Esophagus squamous epithelium (tissue), 5 donors: ENCODE data around the gene DDAH1. TPM values are rescaled to one million over a fixed set of nuclear protein-coding genes. Genes with fewer than 3 reads are reported as not detected.
A peak's percentile ranks its signal among the peaks of the same experiment; 100 is the strongest.

Experiments used
- DNase-seq: peaks from one replicate; lab custom pipeline; 2025; lab: John Stamatoyannopoulos, UW
- H3K27ac ChIP-seq, 4 donors: fragments of 200-600 bp; sonication (generic); one replicate each; pipeline ENCODE4 v1.5.1; 2016 to 2019; ENCODE audit warnings: mild to moderate bottlenecking in 1 of 4
- H3K27me3 ChIP-seq, 4 donors: fragments of 200-600 bp; sonication (generic); 1 replicate in 3 of 4; 2 replicates in 1 of 4; pipeline versions ENCODE4 v1.5.1 to v1.6.0; 2017 to 2021; ENCODE audit warnings: antibody characterized with exemption in 1 of 4
- H3K36me3 ChIP-seq, 3 donors: fragments of 200-600 bp; sonication (generic); one replicate each; pipeline ENCODE4 v1.5.1; 2016 to 2019
- H3K4me1 ChIP-seq, 3 donors: fragments of 200-600 bp; sonication (generic); one replicate each; pipeline ENCODE4 v1.5.1; 2017 to 2019
- H3K4me3 ChIP-seq, 4 donors: fragments of 200-600 bp; sonication (generic); 1 replicate in 3 of 4; 2 replicates in 1 of 4; pipeline ENCODE4 v1.5.1; 2016 to 2019; ENCODE audit warnings: mild to moderate bottlenecking in 2 of 4, moderate library complexity in 1 of 4
- H3K9me3 ChIP-seq, 3 donors: fragments of 200-600 bp; sonication (generic); one replicate each; pipeline ENCODE4 v1.5.1; 2016 to 2019
- CTCF ChIP-seq, 6 experiments: fragments of 450-650 bp in 4 of 6; fragments of 200-600 bp in 2 of 6; sonication (generic) in 2 of 6; IDR thresholded peaks; one replicate each; pipeline ENCODE4 v1.5.1; 2016 to 2019; ENCODE audit warnings: antibody characterized with exemption in 6 of 6, mild to moderate bottlenecking in 4 of 6, moderate library complexity in 4 of 6
- POLR2A ChIP-seq, 4 donors: fragments of 450-650 bp; IDR thresholded peaks; one replicate each; pipeline ENCODE4 v1.6.1; 2017; ENCODE audit warnings: antibody characterized with exemption in 4 of 4, mild to moderate bottlenecking in 4 of 4, moderate library complexity in 3 of 4
- WGBS, 2 donors: methylation state at CpG; one replicate each; pipeline ENCODE4 v1.1.5; 2018; 5-methylcytosine and 5-hydroxymethylcytosine counted together
- intact Hi-C: fragments of 100-400 bp; cut with DNase I; formaldehyde crosslinking; loops from one replicate; pipeline ENCODE4 v1.15.0; 2022
- total RNA-seq, 4 donors: library from RNA; depleted of rRNA; stranded (reverse); fragments of >200 nt; gene quantifications; one replicate each; pipeline ENCODE4 v1.1.0, GENCODE V29; 2016
- donor health status: DM: yes; HTN: yes; CAD: no.

The DDAH1 gene
- total RNA-seq, 4 donors from 2014 or later, result 6.1 to 13.8 (median 11.5) TPM

GRCh38 chr1:85411567-85412305 lies 53.2 kb downstream of the DDAH1 start:
- H3K27me3 ChIP-seq, result no peaks in the 10 kb centered on the region
- 84 to 86% methylated on average over 5 of the region's 5 CpGs for WGBS, 2 donors
- H3K27ac ChIP-seq, result no peak overlapping the region
- no peaks in the 10 kb centered on the region for H3K9me3 ChIP-seq
- intact Hi-C loops, result no loop called here
- DNase-seq, result no peak
- H3K36me3 ChIP-seq, result no peaks in the 10 kb centered on the region
- no peak overlapping the region for H3K4me3 ChIP-seq
- TF ChIP-seq CTCF (IDR thresholded peaks at IDR 0.05), result no peak
- no peak for TF ChIP-seq POLR2A (IDR thresholded peaks at IDR 0.05)
- H3K4me1 ChIP-seq, result peaks cover 0 to 11% (median 0%) of the 10 kb centered on the region in 3 donors

GRCh38 chr1:85409516-85409915 lies 55.4 kb downstream of the DDAH1 start:
- intact Hi-C loops, result no loop called here

GRCh38 chr1:85407746-85408377 lies 57.1 kb downstream of the DDAH1 start:
- Histone ChIP-seq H3K27ac (peak overlapping the region in 3 of 4 donors; percentile 11 to 54 (median 47)), H3K36me3 (no peaks in the 10 kb centered on the region), H3K9me3 (no peaks in the 10 kb centered on the region), H3K4me3 (no peak overlapping the region), H3K27me3 (no peaks in the 10 kb centered on the region), H3K4me1 (peaks cover 0 to 15% (median 0%) of the 10 kb centered on the region in 3 donors)
- TF ChIP-seq CTCF (IDR thresholded peaks at IDR 0.05) (no peak), POLR2A (IDR thresholded peaks at IDR 0.05) (no peak)
- no peak for DNase-seq
- WGBS, 2 donors, result 69 to 78% methylated on average over 5 of the region's 5 CpGs
- intact Hi-C loops, result no loop called here

More at GRCh38 chr1:85409516-85409915, 55.4 kb downstream of the DDAH1 start:
- no peaks in the 10 kb centered on the region for H3K36me3 ChIP-seq
- TF ChIP-seq POLR2A (IDR thresholded peaks at IDR 0.05) (no peak), CTCF (IDR thresholded peaks at IDR 0.05) (no peak)
- WGBS, 2 donors, result 82 to 89% methylated on average over 3 of the region's 3 CpGs
- no peak for DNase-seq
- no peaks in the 10 kb centered on the region for H3K9me3 ChIP-seq
- no peak overlapping the region for H3K4me3 ChIP-seq
- no peak overlapping the region for H3K27ac ChIP-seq
- no peaks in the 10 kb centered on the region for H3K27me3 ChIP-seq
- peaks cover 0 to 15% (median 0%) of the 10 kb centered on the region in 3 donors for H3K4me1 ChIP-seq

- Histone ChIP-seq H3K4me1 (peaks cover 0 to 15% (median 0%) of the 10 kb centered on the region in 3 donors), H3K4me3 (no peak overlapping the region), H3K36me3 (no peaks in the 10 kb centered on the region), H3K9me3 (no peaks in the 10 kb centered on the region), H3K27ac (peak overlapping the region in 3 of 4 donors; percentile 11 to 54 (median 47)), H3K27me3 (no peaks in the 10 kb centered on the region)
- TF ChIP-seq CTCF (IDR thresholded peaks at IDR 0.05) (no peak), POLR2A (IDR thresholded peaks at IDR 0.05) (no peak)
- no peak for DNase-seq
- intact Hi-C loops, result no loop called here
- WGBS, 2 donors, result 13% methylated on average over 3 of the region's 3 CpGs
Measured at GRCh38 chr1:85406887-85407533, 57.9 kb downstream of the DDAH1 start.

GRCh38 chr1:85406081-85406480 lies 58.9 kb downstream of the DDAH1 start:
- no peaks in the 10 kb centered on the region for H3K27me3 ChIP-seq
- DNase-seq, result no peak
- H3K9me3 ChIP-seq, result no peaks in the 10 kb centered on the region
- no peak overlapping the region for H3K4me3 ChIP-seq
- no peak overlapping the region for H3K27ac ChIP-seq
- intact Hi-C loops, result no loop called here
- TF ChIP-seq POLR2A (IDR thresholded peaks at IDR 0.05) (no peak), CTCF (IDR thresholded peaks at IDR 0.05) (no peak)
- no peaks in the 10 kb centered on the region for H3K36me3 ChIP-seq
- H3K4me1 ChIP-seq, result peaks cover 0 to 15% (median 0%) of the 10 kb centered on the region in 3 donors
- 69 to 87% methylated on average over 1 of the region's 1 CpG for WGBS, 2 donors
